DMS53 treated with DMSO at 0.1 percent for 48 hours (cell line): ENCODE data around the gene RALGDS.

Source experiments
- DNase-seq: peaks from one replicate; lab custom pipeline; 2025; ENCODE audit not compliant: unreplicated experiment; lab: John Stamatoyannopoulos, UW

Gene RALGDS

DNA sequence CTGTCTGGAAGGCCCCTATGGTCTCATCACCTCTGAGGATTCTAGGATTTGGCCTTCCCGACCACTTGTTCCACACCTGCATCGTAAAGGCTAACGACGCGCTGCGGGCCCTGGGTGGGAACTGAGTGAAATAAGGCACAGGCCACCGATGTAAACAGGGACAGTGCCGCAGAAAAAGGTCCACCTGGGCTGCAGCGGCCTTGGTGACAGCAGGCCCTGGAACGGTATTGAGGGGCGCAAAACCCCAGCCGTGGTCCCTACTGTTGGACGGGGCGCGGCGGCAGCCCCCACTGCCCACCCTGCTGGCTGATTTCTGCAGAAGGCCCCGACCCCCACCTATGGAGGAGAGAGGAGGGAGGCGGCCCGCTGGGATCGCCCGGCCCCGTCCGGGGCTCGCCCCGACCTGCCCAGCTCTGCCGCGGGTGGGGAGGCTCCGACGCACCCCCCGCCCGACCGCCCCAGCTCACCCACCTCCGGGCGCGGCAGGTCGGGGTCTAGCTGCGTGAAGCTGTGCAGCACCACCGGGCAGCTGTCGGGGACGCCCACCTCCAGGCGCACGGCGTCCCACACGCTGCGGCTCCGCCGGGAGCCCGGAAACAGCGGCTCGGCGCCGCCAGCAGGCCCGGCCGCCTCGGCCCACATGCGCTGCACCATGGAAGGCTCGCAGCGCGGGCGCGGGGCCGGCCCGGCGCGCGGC is 391 bp downstream of the RALGDS start:
- no peak for DNase-seq

DNA sequence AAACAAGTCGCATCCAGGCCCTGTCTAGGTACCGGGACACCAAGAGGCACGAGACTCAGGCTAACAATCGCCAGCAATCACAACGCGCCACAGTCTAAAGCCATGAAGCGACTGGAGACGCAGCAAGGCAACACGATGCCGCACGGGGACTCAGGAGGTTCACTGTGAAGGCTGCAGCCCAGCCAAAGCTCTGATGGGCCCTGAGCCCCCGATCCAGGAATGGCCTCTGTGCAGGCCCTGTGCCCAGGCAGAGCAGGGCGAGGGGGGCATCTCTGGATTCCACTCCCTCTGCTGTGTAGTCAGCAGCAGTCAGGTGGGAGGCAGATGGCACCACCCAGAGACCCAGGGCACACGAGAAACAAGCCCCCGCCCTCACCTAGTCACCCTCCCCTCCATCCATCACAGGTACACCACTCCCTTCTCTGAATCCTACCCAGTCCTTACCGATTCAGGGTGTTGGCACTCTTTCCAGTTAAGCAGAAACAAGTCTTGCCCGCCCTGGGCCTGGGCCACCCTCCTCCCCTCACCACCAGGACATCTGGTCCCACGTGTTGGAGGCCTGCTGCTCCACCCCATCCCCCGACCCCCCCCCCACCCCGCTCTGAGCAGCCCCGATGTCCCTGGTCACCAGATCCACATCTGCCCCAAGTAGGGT is 1.1 kb downstream of the RALGDS start:
- DNase-seq = no peak

- DNase-seq = no peak
Observed at GRCh38 chr9:133119103-133119845, 1.8 kb downstream of the RALGDS start.

GRCh38 chr9:133118568-133118967 is 2.5 kb downstream of the RALGDS start:
- no peak for DNase-seq

DNA sequence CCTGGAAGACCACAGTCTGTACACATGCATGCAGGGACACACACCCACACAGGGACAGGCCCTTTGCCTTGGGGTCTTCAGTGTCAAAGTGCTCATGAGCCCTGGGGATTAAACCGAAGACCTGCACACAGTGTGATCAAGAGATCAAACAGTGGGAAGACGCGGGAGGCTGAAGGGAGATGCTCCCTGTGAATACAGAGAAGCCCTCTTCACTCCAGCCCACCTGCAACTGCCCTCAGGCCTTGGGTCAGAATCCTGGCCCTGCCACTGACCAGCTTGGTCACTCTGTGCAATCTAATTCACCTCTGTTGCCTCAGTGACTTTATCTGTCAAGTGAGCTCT is 2.9 kb downstream of the RALGDS start:
- no peak for DNase-seq

- no peak for DNase-seq
Observed at GRCh38 chr9:133117271-133118178, 3.5 kb downstream of the RALGDS start.

GRCh38 chr9:133116346-133117231 is 4.5 kb downstream of the RALGDS start:
- no peak for DNase-seq

DNA sequence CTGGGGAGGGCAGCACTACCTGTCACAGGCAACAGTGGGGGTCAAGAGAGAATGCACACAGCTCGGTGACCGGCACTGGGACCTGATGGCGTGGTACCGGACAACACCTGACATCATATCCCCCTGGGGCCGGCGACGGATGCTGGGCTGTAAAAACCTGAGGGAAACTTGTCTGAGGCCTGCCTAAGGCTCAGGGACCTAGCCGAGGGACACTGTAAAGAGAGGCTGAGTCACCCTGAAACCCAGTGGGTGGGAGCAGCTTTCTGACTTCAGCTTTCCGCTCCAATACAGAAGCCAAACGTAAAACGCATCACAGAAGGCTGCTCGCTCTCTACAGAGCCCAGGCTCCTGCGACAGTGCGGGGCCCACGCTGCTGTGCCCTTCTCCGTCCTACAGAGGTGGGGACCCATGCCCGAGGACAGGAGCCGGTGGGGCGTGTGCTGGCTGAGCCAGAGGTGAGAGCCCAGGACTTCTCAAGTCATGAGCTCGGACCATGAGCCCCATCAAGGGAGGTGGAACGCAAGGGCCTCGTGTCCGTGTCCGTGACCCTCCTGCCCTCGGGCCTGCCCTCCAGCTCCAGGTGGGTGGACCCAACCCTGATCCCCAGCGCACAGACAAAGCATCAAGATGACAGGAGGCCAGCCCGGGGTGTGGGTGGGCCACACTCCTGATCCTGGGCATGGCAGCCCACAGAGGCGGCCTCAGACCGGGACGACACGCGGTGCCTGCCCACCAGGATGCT is 5.3 kb downstream of the RALGDS start:
- no peak for DNase-seq

GRCh38 chr9:133114886-133115603 is 6.0 kb downstream of the RALGDS start:
- DNase-seq = no peak

DNA sequence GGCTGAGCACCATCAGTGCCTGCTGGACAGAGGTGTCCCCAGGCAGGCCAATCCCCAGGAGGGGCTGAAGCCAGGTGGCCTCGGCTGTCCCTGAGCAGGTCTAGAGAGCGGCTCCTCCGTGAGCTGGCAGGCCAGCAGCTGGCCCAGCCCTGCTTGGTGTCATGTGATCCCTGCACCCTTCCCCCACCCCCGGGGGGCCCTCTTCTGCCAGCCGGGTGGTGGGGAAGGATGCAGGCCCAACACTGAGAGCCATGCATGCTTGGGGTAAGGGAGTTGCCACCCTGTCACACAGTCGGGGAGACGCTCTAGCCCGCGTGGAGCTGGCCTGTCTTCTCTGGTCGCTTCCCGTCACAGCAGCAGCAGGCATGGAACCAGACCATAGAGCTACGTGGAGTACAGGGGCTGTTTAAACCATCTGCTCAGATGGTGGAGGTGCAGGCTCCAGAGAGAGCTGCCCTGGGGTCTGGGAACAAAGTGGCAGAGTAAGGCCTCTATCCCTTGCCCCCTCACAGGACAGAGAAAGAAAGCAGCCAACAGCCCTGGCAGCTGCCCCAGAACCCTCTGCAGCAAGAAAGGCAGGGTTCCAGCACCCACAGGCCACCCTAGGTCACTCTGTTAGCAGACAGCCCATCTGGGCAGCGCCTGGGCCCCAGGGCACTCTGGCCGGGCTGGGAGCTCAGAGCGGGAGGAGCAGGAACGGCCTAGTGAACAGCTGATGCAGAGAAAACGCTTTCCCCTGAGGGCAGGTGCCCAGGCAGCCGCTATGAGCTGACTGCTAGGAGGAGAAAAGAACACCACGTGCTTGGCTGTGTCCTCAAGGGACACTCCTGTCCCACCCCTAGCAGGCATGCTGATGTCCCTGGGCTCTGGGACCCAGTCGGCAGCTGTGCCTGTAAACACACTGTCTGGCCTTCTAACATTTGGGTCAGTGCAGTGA is 6.8 kb downstream of the RALGDS start:
- no peak for DNase-seq

DNA sequence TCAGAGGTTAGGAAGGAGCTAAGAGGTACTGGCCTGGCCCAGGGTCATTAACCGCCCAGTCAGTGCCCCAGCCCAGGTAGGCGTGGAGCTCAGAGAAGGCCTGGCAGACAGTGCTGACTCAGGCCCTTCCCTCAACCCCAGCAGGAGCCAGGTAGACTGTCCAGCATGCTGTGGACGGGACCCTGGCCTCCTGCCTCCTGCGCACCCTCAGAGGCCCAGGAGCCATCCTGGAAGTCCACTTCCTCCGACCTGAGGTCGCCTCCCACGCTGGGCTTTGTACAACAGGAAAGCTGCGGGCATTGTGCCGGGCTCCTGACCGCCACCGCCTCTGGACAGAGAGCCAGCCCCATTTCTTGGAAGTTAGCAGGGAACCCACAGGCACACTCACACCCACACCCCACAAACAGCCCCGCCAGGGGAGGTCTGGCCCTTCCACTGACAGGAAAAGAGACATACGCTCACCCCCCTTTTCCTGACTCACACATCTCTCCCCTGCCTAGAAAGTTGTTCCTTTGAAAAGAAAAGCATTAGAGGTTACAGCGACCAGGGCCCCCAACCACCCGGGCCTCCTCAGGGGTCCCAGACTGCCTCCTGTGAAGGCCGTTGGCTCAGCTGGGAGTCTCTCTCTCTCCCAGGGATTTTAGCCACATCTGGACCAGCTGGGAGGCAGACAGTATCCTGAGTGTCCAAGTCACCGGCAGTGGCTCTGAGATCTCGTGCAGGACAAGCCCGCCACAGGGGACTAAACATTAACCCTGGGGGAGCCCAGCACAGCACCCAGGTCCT is 7.7 kb downstream of the RALGDS start:
- no peak for DNase-seq

- no peak for DNase-seq
Observed at GRCh38 chr9:133112663-133113026, 8.4 kb downstream of the RALGDS start.

GRCh38 chr9:133111808-133112662 is 9.0 kb downstream of the RALGDS start:
- no peak for DNase-seq

DNA sequence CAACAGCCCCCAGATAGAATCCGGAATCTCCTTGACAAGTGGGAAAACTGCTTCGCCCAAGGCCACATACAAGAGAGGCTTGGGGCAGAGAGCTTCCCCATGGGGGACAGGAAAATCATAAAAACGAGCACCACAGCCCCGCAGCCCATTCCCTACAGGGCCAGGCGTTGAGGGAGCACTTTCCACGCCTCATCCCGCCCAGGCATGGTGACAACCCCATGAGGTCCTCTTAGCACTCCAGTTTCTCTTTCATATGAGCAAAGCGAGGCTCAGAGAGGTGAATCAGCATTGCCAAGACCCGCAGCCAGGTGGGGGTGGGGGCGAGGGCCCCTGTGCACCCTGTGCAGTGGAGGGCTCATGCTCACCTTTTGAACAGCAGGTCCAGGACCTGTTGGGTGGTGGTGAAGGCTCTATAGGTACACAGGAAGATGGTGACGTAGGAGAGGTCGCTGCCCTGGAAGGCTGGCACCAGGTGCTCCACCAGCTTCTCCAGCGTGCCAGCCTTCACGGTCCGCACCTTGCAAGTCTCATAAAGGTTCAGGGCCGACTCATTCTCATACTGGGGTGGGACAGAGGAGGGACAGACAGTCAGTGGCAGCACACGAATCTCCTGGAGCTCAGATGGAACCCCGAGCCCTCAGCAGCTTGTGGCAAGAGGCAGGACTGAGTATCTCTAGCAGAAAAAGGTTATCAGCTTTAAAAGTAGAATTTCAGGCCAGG is 10.9 kb downstream of the RALGDS start:
- DNase-seq = no peak

DNA sequence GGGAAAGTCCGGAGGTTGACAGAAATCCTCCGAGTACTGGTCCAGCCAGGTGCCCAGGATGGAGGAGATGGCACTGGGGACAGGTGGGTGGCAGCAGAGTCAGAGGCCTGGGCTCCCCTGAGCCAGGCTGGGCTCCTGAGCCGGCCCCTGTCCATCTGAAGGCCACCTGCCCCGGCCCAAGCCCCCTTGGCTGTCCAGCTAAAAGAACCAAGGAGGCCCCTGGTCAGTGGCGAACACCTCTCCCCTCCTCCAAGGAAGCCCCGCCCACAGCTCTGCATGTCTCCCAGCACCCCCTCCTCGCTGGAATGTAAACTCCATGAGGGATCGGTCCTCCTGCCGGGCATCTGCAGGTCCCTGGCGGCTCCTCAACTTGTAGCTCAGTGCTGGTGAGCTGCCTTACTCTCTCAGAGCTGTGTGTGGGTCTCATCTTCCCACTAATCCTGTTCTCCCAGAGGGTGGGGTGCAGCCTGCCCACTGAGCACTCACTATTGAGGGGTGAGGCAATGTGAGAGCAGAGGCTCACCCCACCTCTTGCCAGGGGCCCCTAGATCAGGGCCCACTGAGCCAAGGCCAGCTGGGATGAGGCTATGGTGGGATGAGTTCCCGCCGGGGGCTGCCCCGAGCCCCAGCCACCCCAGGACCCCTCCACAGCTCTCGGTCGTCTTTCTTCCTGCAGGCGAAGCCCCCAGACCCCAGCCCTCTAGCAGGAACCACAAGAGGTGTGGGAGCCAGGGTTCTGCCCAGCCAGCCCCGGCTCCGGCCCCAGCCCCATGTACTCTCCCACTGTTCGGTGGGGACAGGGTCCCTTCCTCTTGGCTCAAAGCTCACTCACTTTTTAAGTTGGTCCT is 12.0 kb downstream of the RALGDS start:
- no peak for DNase-seq
